Gastroesophageal sphincter (tissue), 4 donors: ENCODE results near the gene PPP1CB. TPM values are rescaled to one million over a fixed set of nuclear protein-coding genes. Genes with fewer than 3 reads are reported as not detected.

ENCODE experiments used
- ATAC-seq: fragments of 150-250 bp; one replicate; pipeline ENCODE4 v1.9.1; 2016; ENCODE audit warnings: mild to moderate bottlenecking, moderate library complexity
- H3K27ac ChIP-seq, 4 donors: fragments of 200-600 bp; sonication (generic) in 3 of 4; 1 replicate in 3 of 4; 2 replicates in 1 of 4; pipeline ENCODE4 v1.5.1; 2016 to 2019
- H3K27me3 ChIP-seq: fragments of 200-600 bp; sonication (generic); one replicate; pipeline ENCODE4 v1.5.1; 2019
- H3K36me3 ChIP-seq, 2 donors: fragments of 200-600 bp; sonication (generic); one replicate each; pipeline ENCODE4 v1.5.1; 2019; ENCODE audit warnings: control low read depth in 1 of 2
- H3K4me1 ChIP-seq, 3 donors: fragments of 200-600 bp; sonication (generic); 1 replicate in 2 of 3; 2 replicates in 1 of 3; pipeline ENCODE4 v1.5.1; 2016 to 2019; ENCODE audit warnings: control low read depth in 2 of 3
- H3K4me3 ChIP-seq, 2 donors: fragments of 200-600 bp; sonication (generic); one replicate each; pipeline ENCODE4 v1.5.1; 2019; ENCODE audit warnings: mild to moderate bottlenecking in 1 of 2, moderate library complexity in 1 of 2
- H3K9me3 ChIP-seq, 3 donors: fragments of 200-600 bp; sonication (generic); one replicate each; pipeline ENCODE4 v1.5.1; 2017 to 2019; ENCODE audit warnings: control low read depth in 2 of 3
- EP300 ChIP-seq: sonication (generic); formaldehyde crosslinking; IDR thresholded peaks from one replicate; pipeline ENCODE4 v1.6.1; 2017; ENCODE audit warnings: antibody characterized with exemption, mild to moderate bottlenecking
- POLR2A ChIP-seq, 2 donors: fragments of 450-650 bp; IDR thresholded peaks; one replicate each; pipeline ENCODE4 v1.6.1; 2017; ENCODE audit warnings: antibody characterized with exemption in 2 of 2, mild to moderate bottlenecking in 2 of 2, moderate library complexity in 1 of 2
- POLR2AphosphoS5 ChIP-seq: sonication (generic); formaldehyde crosslinking; IDR thresholded peaks from one replicate; pipeline ENCODE4 v1.6.1; 2017; ENCODE audit warnings: antibody characterized with exemption
- WGBS, 2 donors: methylation state at CpG; one replicate each; pipeline ENCODE4 v1.1.5; 2018; ENCODE audit warnings: low coverage in 1 of 2; 5-methylcytosine and 5-hydroxymethylcytosine counted together
- total RNA-seq, 4 donors: library from RNA; depleted of rRNA; stranded (reverse); fragments of >200 nt; gene quantifications; one replicate each; pipeline ENCODE4 v1.1.0, GENCODE V29; 2016
- TF ChIP-seq, protein P1 (sequence below), 4 experiments: fragments of 200-600 bp in 2 of 4; fragments of 450-650 bp in 2 of 4; sonication (generic) in 1 of 4; IDR thresholded peaks; one replicate each; pipeline ENCODE4 v1.5.1; 2017 to 2019; ENCODE audit warnings: antibody characterized with exemption in 4 of 4, mild to moderate bottlenecking in 2 of 4, moderate library complexity in 2 of 4

Gene PPP1CB
- total RNA-seq, 4 donors from 2014 or later: 524 to 1,194 (median 837) TPM

DNA sequence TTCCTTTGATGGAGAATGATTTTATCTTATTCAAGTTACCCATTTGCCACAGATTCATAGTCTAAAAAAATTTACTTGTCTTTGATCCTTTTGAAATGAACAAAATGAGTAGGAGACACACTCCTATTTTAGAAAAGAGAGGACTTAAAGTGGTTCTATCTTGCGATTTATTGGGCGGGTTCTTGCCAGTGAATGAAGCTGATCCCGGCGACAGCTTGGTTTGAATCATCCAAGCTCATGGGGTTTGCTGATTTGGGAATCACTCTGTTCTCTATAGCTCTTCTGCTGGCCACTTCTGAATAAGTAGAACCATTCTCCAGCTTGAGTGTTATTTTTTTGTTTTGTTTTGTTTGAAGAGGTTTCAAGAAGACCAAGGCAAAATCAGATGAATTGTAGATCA lies 25.5 kb upstream of the PPP1CB start:
- ATAC-seq: no peak
- WGBS, 2 donors: 88 to 100% methylated on average over 4 of the region's 4 CpGs
- no peak overlapping the region for H3K27ac ChIP-seq
- H3K4me3 ChIP-seq: no peak overlapping the region
- peaks cover 0 to 20% (median 0%) of the 10 kb centered on the region in 3 donors for H3K4me1 ChIP-seq
- no peaks in the 10 kb centered on the region for H3K27me3 ChIP-seq
- H3K9me3 ChIP-seq: no peaks in the 10 kb centered on the region
- H3K36me3 ChIP-seq: no peaks in the 10 kb centered on the region
- TF ChIP-seq POLR2A (IDR thresholded peaks at IDR 0.05) (no peak), EP300 (no peak), POLR2AphosphoS5 (no peak)
- TF ChIP-seq, protein P1, sequence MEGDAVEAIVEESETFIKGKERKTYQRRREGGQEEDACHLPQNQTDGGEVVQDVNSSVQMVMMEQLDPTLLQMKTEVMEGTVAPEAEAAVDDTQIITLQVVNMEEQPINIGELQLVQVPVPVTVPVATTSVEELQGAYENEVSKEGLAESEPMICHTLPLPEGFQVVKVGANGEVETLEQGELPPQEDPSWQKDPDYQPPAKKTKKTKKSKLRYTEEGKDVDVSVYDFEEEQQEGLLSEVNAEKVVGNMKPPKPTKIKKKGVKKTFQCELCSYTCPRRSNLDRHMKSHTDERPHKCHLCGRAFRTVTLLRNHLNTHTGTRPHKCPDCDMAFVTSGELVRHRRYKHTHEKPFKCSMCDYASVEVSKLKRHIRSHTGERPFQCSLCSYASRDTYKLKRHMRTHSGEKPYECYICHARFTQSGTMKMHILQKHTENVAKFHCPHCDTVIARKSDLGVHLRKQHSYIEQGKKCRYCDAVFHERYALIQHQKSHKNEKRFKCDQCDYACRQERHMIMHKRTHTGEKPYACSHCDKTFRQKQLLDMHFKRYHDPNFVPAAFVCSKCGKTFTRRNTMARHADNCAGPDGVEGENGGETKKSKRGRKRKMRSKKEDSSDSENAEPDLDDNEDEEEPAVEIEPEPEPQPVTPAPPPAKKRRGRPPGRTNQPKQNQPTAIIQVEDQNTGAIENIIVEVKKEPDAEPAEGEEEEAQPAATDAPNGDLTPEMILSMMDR (IDR thresholded peaks at IDR 0.05): no peak

DNA sequence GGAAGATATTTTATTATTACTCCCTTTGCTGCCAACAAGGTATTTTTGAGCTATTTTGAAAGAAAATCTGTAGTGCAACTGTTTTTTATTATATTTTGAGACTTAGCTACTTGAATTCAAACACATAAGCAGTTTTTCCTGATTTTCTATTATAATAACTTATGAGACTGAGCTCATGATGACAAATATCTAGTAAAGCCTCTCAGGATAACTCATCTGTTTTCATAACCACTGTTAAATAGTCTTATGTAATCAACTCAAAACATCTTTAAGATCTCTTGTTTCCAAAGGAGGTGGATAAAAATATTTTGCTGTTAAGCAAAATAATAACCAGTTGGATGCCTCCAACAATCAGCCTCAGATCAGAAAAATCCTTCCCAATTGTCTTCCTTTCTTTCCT lies 21.9 kb upstream of the PPP1CB start:
- no peak overlapping the region for H3K4me3 ChIP-seq
- peaks cover 0 to 10% (median 0%) of the 10 kb centered on the region in 3 donors for H3K4me1 ChIP-seq
- TF ChIP-seq POLR2AphosphoS5: no peak
- TF ChIP-seq EP300: no peak
- no peak for TF ChIP-seq POLR2A (IDR thresholded peaks at IDR 0.05)
- TF ChIP-seq, protein P1 (IDR thresholded peaks at IDR 0.05): no peak
- H3K27ac ChIP-seq: peak overlapping the region in 1 of 4 donors; percentile 22
- H3K27me3 ChIP-seq: no peaks in the 10 kb centered on the region
- no peaks in the 10 kb centered on the region for H3K36me3 ChIP-seq
- no peak for ATAC-seq
- no peaks in the 10 kb centered on the region for H3K9me3 ChIP-seq

DNA sequence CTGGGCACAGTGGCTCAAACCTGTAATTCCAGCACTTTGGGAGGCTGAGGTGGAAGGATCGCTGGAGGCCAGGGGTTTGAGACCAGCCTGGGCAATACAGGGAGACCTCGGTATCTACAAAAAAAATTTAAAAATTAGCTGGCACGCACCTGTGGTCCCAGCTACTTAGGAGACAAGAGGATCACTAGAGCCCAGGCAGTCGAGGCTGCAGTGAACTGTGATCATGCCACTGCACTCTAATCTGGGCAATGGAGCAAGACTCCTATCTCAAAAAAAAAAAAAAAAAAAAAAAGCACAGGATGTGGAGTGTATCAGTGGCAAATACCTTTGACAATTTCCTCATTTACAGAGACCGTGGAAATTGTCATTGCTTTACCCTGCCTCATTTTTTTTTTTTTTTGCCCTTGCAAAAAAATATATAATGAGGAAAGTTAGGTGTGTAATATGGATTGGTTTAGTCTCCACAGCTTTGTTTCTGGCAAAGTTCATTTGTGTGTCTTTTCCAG lies 20.9 kb upstream of the PPP1CB start:
- TF ChIP-seq POLR2AphosphoS5 (no peak), POLR2A (IDR thresholded peaks at IDR 0.05) (no peak), EP300 (no peak)
- TF ChIP-seq, protein P1 (IDR thresholded peaks at IDR 0.05): no peak
- H3K27me3 ChIP-seq: no peaks in the 10 kb centered on the region
- ATAC-seq: no peak
- H3K9me3 ChIP-seq: no peaks in the 10 kb centered on the region
- no peak overlapping the region for H3K4me3 ChIP-seq
- WGBS, 2 donors: 93 to 100% methylated on average over 5 of the region's 5 CpGs
- no peak overlapping the region for H3K27ac ChIP-seq
- no peaks in the 10 kb centered on the region for H3K36me3 ChIP-seq
- H3K4me1 ChIP-seq: peaks cover 0 to 13% (median 0%) of the 10 kb centered on the region in 3 donors

DNA sequence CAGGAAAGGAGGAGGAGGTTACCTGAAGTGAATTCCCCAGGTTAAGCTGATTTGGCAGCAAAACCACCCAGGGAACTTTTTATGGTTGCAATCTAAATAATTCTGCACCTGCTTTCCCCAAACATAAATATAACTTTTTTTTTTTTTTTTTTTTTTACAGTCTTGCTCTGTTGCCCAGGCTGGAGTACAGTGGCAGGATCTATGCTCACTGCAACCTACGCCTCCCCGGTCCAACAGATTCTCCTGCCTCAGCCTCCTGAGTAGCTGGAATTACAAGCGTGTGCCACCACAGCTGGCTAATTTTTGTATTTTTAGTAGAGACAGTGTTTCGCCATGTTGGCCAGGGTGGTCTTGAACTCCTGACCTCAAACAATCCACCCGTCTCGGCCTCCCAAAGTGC lies 16.1 kb upstream of the PPP1CB start:
- Histone ChIP-seq H3K9me3 (no peaks in the 10 kb centered on the region), H3K27me3 (no peaks in the 10 kb centered on the region), H3K36me3 (no peaks in the 10 kb centered on the region), H3K4me3 (peak overlapping the region; percentile 8 to 31), H3K27ac (peak overlapping the region; percentile 74 to 83 (median 78)), H3K4me1 (peaks cover 3 to 29% (median 3%) of the 10 kb centered on the region in 3 donors)
- 58% methylated on average over 4 of the region's 6 CpGs; no CpG with 5 or more reads in 1 of the 2 donors for WGBS, 2 donors
- ATAC-seq: no peak
- no peak for TF ChIP-seq POLR2AphosphoS5
- TF ChIP-seq, protein P1 (IDR thresholded peaks at IDR 0.05): no peak

DNA sequence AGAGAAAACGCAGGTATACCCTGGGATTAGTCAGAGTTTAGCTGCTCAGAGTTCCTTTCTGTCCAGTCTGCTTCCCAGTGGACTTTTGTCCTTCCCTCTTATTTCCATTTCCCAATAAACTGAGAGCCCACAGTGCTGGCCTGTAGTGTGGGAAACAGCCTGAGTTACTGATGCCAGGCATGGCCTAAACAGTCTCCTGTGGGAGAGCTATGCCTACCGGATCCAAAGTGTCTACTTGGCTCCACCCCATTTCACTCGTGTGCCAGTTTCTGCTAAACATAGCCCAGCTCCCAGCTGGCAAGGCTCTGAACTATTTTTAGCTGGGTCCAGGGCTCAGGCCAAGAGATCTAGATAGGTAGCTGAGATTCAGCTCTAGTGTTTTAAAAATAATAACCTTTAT lies 15.6 kb upstream of the PPP1CB start:
- no peaks in the 10 kb centered on the region for H3K36me3 ChIP-seq
- peak overlapping the region; percentile 8 to 31 for H3K4me3 ChIP-seq
- H3K27me3 ChIP-seq: no peaks in the 10 kb centered on the region
- WGBS, 2 donors: 0 to 36% methylated on average over 3 of the region's 3 CpGs
- TF ChIP-seq EP300 (no peak), POLR2A (IDR thresholded peaks at IDR 0.05) (no peak), POLR2AphosphoS5 (peak; percentile 90)
- TF ChIP-seq, protein P1 (IDR thresholded peaks at IDR 0.05): no peak
- peak overlapping the region; percentile 74 to 83 (median 78) for H3K27ac ChIP-seq
- H3K9me3 ChIP-seq: no peaks in the 10 kb centered on the region
- H3K4me1 ChIP-seq: peaks cover 3 to 29% (median 3%) of the 10 kb centered on the region in 3 donors
- peak; percentile 98 for ATAC-seq
